Osteoblast (primary cell): Measurements from ENCODE around the gene SLC6A19. TPM values are rescaled to one million over a fixed set of nuclear protein-coding genes. Genes with fewer than 3 reads are reported as not detected.

Experiments
- DNase-seq: peaks from one replicate; pipeline ENCODE4 v3.0.0; 2011; ENCODE audit warnings: low spot score, mixed read lengths; ENCODE audit not compliant: insufficient read length; ENCODE audit errors: missing footprints
- H2AFZ ChIP-seq: 2 replicates; pipeline ENCODE4 v1.6.0; 2011; ENCODE audit warnings: mild to moderate bottlenecking, low read length
- H3K27ac ChIP-seq: 2 replicates; pipeline ENCODE4 v1.5.1; 2011; ENCODE audit warnings: mild to moderate bottlenecking, low read depth, low read length, moderate library complexity
- H3K27me3 ChIP-seq: 2 replicates; pipeline ENCODE4 v1.6.0; 2012; ENCODE audit warnings: mild to moderate bottlenecking, control low read depth, inconsistent platforms, low read length, moderate library complexity; ENCODE audit not compliant: insufficient read depth
- H3K36me3 ChIP-seq: 2 replicates; pipeline ENCODE4 v1.5.1; 2011; ENCODE audit warnings: mild to moderate bottlenecking, low read length, control low read depth, moderate library complexity; ENCODE audit not compliant: insufficient read depth
- H3K4me1 ChIP-seq: 2 replicates; pipeline ENCODE4 v1.5.1; 2011; ENCODE audit warnings: mild to moderate bottlenecking, low read length, control low read depth, moderate library complexity; ENCODE audit not compliant: insufficient read depth
- H3K4me2 ChIP-seq: 2 replicates; pipeline ENCODE4 v1.6.0; 2011; ENCODE audit warnings: mild to moderate bottlenecking, low read length; ENCODE audit not compliant: insufficient read depth
- H3K4me3 ChIP-seq: fragments of 200-600 bp; sonication (generic); 3 replicates; pipeline ENCODE4 v1.5.1; 2012; ENCODE audit warnings: mild to moderate bottlenecking, low read length, inconsistent platforms; ENCODE audit not compliant: insufficient read depth
- H3K79me2 ChIP-seq: 2 replicates; pipeline ENCODE4 v1.6.0; 2012; ENCODE audit warnings: mild to moderate bottlenecking, low read length, control low read depth, inconsistent platforms; ENCODE audit not compliant: insufficient read depth
- H3K9me3 ChIP-seq: 2 replicates; pipeline ENCODE4 v1.5.1; 2011; ENCODE audit warnings: low read depth, low read length, control low read depth
- H4K20me1 ChIP-seq: 2 replicates; pipeline ENCODE4 v1.6.0; 2012; ENCODE audit warnings: mild to moderate bottlenecking, low read length, control low read depth; ENCODE audit not compliant: insufficient read depth
- CTCF ChIP-seq: IDR thresholded peaks from 2 replicates; pipeline ENCODE4 v1.5.1; 2011; ENCODE audit warnings: mild to moderate bottlenecking, low read depth, low read length, moderate library complexity; ENCODE audit errors: extremely low read depth
- total RNA-seq: library from RNA; depleted of rRNA; stranded (reverse); fragments of >200 nt; gene quantifications from 2 replicates; pipeline ENCODE4 v1.2.3, GENCODE V29; 2012

SLC6A19 gene
- total RNA-seq, 1 donor, result not detected

GRCh38 chr5:1161833-1162229 lies 39.6 kb upstream of the SLC6A19 start:
- H3K27ac ChIP-seq, result no peak overlapping the region

GRCh38 chr5:1162276-1162675 lies 39.1 kb upstream of the SLC6A19 start:
- Histone ChIP-seq H3K4me2 (no peak overlapping the region), H3K79me2 (no peaks in the 10 kb centered on the region), H3K27ac (no peak overlapping the region), H2AFZ (no peak overlapping the region), H3K4me1 (no peaks in the 10 kb centered on the region), H3K9me3 (no peaks in the 10 kb centered on the region), H4K20me1 (no peaks in the 10 kb centered on the region), H3K27me3 (no peaks in the 10 kb centered on the region), H3K4me3 (no peak overlapping the region), H3K36me3 (no peaks in the 10 kb centered on the region)
- DNase-seq, result no peak
- no peak for TF ChIP-seq CTCF

More at GRCh38 chr5:1161833-1162229, 39.6 kb upstream of the SLC6A19 start:
- no peaks in the 10 kb centered on the region for H3K79me2 ChIP-seq
- H3K27me3 ChIP-seq, result peaks cover 1% of the 10 kb centered on the region
- no peaks in the 10 kb centered on the region for H3K4me1 ChIP-seq
- no peaks in the 10 kb centered on the region for H4K20me1 ChIP-seq
- no peak overlapping the region for H2AFZ ChIP-seq
- H3K36me3 ChIP-seq, result no peaks in the 10 kb centered on the region
- TF ChIP-seq CTCF, result no peak
- H3K9me3 ChIP-seq, result peaks cover under 1% of the 10 kb centered on the region
- H3K4me3 ChIP-seq, result no peak overlapping the region
- H3K4me2 ChIP-seq, result no peak overlapping the region
- DNase-seq, result no peak

GRCh38 chr5:1162751-1163150 lies 38.6 kb upstream of the SLC6A19 start:
- no peaks in the 10 kb centered on the region for H3K27me3 ChIP-seq
- no peak for TF ChIP-seq CTCF
- no peaks in the 10 kb centered on the region for H3K9me3 ChIP-seq

GRCh38 chr5:1163366-1163765 lies 38.0 kb upstream of the SLC6A19 start:
- H3K4me1 ChIP-seq, result peaks cover 3% of the 10 kb centered on the region
- no peak overlapping the region for H3K4me2 ChIP-seq
- no peak overlapping the region for H2AFZ ChIP-seq
- H3K27ac ChIP-seq, result no peak overlapping the region
- no peaks in the 10 kb centered on the region for H3K27me3 ChIP-seq
- H3K4me3 ChIP-seq, result no peak overlapping the region
- H3K79me2 ChIP-seq, result no peaks in the 10 kb centered on the region
- DNase-seq, result no peak
- no peaks in the 10 kb centered on the region for H3K9me3 ChIP-seq
- no peak for TF ChIP-seq CTCF
- no peaks in the 10 kb centered on the region for H4K20me1 ChIP-seq
- no peaks in the 10 kb centered on the region for H3K36me3 ChIP-seq

More at GRCh38 chr5:1162751-1163150, 38.6 kb upstream of the SLC6A19 start:
- no peak overlapping the region for H3K4me3 ChIP-seq
- H3K4me1 ChIP-seq, result no peaks in the 10 kb centered on the region
- no peaks in the 10 kb centered on the region for H3K79me2 ChIP-seq
- no peak overlapping the region for H3K4me2 ChIP-seq
- H4K20me1 ChIP-seq, result no peaks in the 10 kb centered on the region
- H3K36me3 ChIP-seq, result no peaks in the 10 kb centered on the region
- H3K27ac ChIP-seq, result no peak overlapping the region
- DNase-seq, result no peak
- H2AFZ ChIP-seq, result no peak overlapping the region
